ENCODE data around the gene KRR1. TPM values are rescaled to one million over a fixed set of nuclear protein-coding genes. Genes with fewer than 3 reads are reported as not detected.

The KRR1 gene
- total RNA-seq, 2 donors from 2014 or later = 21.6 to 34.7 TPM

DNA sequence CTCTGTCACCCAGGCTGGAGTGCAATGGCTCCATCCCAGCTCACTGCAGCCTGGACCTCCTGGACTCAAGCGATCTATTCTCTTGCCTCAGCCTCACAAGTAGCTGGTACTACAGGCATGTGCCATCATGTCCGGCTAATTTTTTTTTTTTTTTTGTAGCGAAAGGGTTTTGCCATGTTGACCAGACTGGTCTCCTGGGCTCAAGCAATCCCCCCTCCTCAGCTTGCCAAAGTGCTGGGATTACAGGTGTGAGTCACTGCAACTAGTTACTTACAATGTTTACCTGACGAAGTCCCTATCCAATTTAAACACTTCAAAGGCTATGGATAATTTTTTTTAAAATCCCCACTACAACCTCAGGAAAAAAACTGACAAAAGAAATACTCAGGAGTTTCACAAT, 1.8 kb downstream of the KRR1 start:
- 37% methylated on average over 4 of the region's 4 CpGs for WGBS
- no peaks in the 10 kb centered on the region for H3K9me3 ChIP-seq
- H3K36me3 ChIP-seq = no peaks in the 10 kb centered on the region
- no peak for DNase-seq (ENCODE audit: low spot score)
- no peak overlapping the region for H3K27ac ChIP-seq
- intact Hi-C loops (cut with DNase I) = loop anchor here (2.0 to 10.0 kb wide), 3 partner anchors 117 to 1049 kb away; partner anchors contain the start of genes CAPS2, GLIPR1L1, GLIPR1L2 and OSBPL8
- TF ChIP-seq POLR2AphosphoS5 (IDR thresholded peaks at IDR 0.05) (no peak), POLR2A (IDR thresholded peaks at IDR 0.05) (no peak)
- TF ChIP-seq, protein P1, sequence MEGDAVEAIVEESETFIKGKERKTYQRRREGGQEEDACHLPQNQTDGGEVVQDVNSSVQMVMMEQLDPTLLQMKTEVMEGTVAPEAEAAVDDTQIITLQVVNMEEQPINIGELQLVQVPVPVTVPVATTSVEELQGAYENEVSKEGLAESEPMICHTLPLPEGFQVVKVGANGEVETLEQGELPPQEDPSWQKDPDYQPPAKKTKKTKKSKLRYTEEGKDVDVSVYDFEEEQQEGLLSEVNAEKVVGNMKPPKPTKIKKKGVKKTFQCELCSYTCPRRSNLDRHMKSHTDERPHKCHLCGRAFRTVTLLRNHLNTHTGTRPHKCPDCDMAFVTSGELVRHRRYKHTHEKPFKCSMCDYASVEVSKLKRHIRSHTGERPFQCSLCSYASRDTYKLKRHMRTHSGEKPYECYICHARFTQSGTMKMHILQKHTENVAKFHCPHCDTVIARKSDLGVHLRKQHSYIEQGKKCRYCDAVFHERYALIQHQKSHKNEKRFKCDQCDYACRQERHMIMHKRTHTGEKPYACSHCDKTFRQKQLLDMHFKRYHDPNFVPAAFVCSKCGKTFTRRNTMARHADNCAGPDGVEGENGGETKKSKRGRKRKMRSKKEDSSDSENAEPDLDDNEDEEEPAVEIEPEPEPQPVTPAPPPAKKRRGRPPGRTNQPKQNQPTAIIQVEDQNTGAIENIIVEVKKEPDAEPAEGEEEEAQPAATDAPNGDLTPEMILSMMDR (IDR thresholded peaks at IDR 0.05) = no peak
- H3K27me3 ChIP-seq (replicated peaks; ENCODE audit: insufficient read depth) = no peaks in the 10 kb centered on the region
- H3K4me1 ChIP-seq (replicated peaks) = peaks cover 8% of the 10 kb centered on the region
- no peak overlapping the region for H3K4me3 ChIP-seq

DNA sequence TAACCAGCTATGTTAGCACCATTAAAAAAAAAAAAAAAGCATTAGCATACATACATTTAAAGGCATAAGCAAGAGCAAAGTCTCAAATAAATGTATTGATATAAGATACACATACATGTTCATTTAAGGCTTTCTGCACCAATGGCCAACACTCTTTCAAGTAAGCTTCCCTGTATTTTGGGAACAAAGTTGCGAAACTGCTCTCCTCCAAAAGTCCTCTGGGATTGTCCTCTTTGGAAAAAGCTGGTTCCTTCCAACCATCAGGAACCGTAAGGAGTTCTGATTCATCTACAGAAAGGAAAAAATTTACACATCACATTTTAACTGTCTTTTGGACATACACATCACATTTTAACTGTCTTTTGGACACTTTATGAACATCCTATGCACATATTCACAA, 3.2 kb downstream of the KRR1 start:
- Histone ChIP-seq H3K27ac (no peak overlapping the region), H3K4me1 (replicated peaks) (peaks cover 8% of the 10 kb centered on the region), H3K9me3 (no peaks in the 10 kb centered on the region), H3K36me3 (no peaks in the 10 kb centered on the region), H3K27me3 (replicated peaks; ENCODE audit: insufficient read depth) (no peaks in the 10 kb centered on the region), H3K4me3 (no peak overlapping the region)
- no peak for DNase-seq (ENCODE audit: low spot score)
- TF ChIP-seq POLR2A (IDR thresholded peaks at IDR 0.05) (no peak), POLR2AphosphoS5 (IDR thresholded peaks at IDR 0.05) (no peak)
- TF ChIP-seq, protein P1 (IDR thresholded peaks at IDR 0.05) = no peak
- intact Hi-C loops (cut with DNase I) = loop anchor here (5.0 to 10.0 kb wide), 2 partner anchors 116 to 173 kb away; partner anchors contain the start of genes CAPS2, GLIPR1L1 and GLIPR1L2
- WGBS = 67% methylated on average over 2 of the region's 2 CpGs

DNA sequence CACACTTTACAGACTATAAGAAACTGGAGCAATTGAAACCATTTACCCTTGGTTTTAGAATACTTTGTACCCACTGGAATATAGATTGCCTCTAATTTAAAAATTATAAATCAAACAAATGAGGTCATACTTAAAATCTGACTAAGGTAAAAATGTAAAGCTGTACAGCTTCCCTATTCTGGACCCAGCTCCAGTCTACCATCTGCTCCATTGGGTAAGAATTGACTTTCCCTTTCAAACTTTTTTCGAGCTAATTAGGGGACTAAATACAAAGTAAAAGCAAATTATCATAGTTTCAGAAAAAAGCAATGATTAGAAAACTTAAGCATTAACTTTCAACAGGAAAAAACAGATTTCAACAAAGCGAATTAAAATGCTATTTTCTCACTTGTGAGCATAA, 4.3 kb downstream of the KRR1 start:
- Histone ChIP-seq H3K27me3 (replicated peaks; ENCODE audit: insufficient read depth) (no peaks in the 10 kb centered on the region), H3K4me1 (replicated peaks) (peaks cover 8% of the 10 kb centered on the region), H3K27ac (no peak overlapping the region), H3K9me3 (no peaks in the 10 kb centered on the region), H3K4me3 (no peak overlapping the region), H3K36me3 (no peaks in the 10 kb centered on the region)
- TF ChIP-seq, protein P1 (IDR thresholded peaks at IDR 0.05) = no peak
- no peak for TF ChIP-seq POLR2A (IDR thresholded peaks at IDR 0.05)
- no peak for TF ChIP-seq POLR2AphosphoS5 (IDR thresholded peaks at IDR 0.05)
- DNase-seq (ENCODE audit: low spot score) = no peak
- WGBS = 92% methylated on average over 2 of the region's 2 CpGs
- intact Hi-C loops (cut with DNase I) = loop anchor here (5.0 to 10.0 kb wide), 2 partner anchors 115 to 172 kb away; partner anchors contain the start of genes CAPS2, GLIPR1L1 and GLIPR1L2

DNA sequence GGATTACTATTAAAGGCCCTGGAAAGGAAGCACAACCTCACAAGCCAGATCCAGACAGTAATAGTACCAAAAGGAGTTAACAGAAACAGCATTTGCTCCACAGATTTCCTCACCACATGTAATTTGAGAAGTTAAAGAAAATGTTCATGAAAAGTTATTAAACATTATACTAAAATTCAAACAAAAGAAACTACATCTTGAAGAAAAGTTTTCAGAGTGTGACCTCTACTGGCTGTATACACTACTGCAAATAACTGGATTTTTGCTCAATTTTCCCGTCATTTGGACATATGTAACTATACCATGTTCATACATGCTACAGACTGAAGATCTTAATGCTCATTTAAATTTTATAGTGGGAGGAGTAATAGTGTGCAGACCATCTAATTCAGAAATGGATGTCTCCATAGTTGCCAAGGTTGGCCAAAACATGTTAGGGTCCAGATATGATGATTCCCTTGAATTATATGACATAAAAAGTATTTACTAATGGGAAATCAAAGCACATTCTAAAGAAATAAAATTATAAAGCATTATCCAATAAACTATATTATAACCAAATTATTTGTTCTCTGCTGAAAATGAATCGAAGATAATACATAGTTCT, 5.6 kb downstream of the KRR1 start:
- TF ChIP-seq, protein P1 (IDR thresholded peaks at IDR 0.05) = peak; percentile 36 to 60 (median 48)
- TF ChIP-seq POLR2AphosphoS5 (IDR thresholded peaks at IDR 0.05) = no peak
- H3K4me1 ChIP-seq (replicated peaks) = peaks cover 8% of the 10 kb centered on the region
- 56% methylated on average over 2 of the region's 2 CpGs for WGBS
- no peaks in the 10 kb centered on the region for H3K36me3 ChIP-seq
- H3K4me3 ChIP-seq = no peak overlapping the region
- H3K9me3 ChIP-seq = no peaks in the 10 kb centered on the region
- no peaks in the 10 kb centered on the region for H3K27me3 ChIP-seq (replicated peaks; ENCODE audit: insufficient read depth)
- no peak for DNase-seq (ENCODE audit: low spot score)
- intact Hi-C loops (cut with DNase I) = loop anchor here (5.0 to 10.0 kb wide), 2 partner anchors 114 to 171 kb away; partner anchors contain the start of genes CAPS2, GLIPR1L1 and GLIPR1L2
- H3K27ac ChIP-seq = no peak overlapping the region

DNA sequence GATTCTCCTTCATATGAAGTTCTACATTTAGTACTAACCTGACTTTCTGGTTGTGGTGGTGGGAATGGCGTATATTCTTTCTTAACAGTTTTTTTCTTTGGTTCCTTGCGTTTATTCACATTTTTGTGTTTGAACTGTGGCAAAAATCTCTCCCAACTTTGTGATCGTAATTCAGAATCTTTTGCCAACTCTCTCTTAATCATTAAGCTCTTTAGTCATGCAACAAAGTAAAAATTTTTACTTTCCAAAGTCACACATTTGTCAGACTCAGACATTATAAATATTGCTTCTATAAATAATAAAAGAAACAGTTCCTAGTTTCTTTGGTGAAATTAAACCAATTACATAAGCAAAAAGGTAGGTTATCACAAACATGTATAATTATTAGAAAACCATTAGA, 7.5 kb downstream of the KRR1 start:
- WGBS = 82% methylated on average over 3 of the region's 3 CpGs
- no peak for DNase-seq (ENCODE audit: low spot score)
- TF ChIP-seq POLR2AphosphoS5 (IDR thresholded peaks at IDR 0.05) (no peak), POLR2A (IDR thresholded peaks at IDR 0.05) (no peak)
- TF ChIP-seq, protein P1 (IDR thresholded peaks at IDR 0.05) = no peak
- Histone ChIP-seq H3K4me3 (no peak overlapping the region), H3K36me3 (no peaks in the 10 kb centered on the region), H3K27ac (no peak overlapping the region), H3K27me3 (replicated peaks; ENCODE audit: insufficient read depth) (no peaks in the 10 kb centered on the region), H3K9me3 (no peaks in the 10 kb centered on the region), H3K4me1 (replicated peaks) (no peaks in the 10 kb centered on the region)
- intact Hi-C loops (cut with DNase I) = loop anchor here (10.0 kb wide), 1 partner anchor 169 kb away; the partner anchor contains the start of genes CAPS2 and GLIPR1L1

All from prostate gland (tissue), 2 donors.